GM03348 (cell line): Measurements from ENCODE around the gene CFAP65.

ENCODE experiments used
- DNase-seq: peaks from one replicate; pipeline ENCODE4 v3.0.0; 2012; ENCODE audit warnings: low spot score

The CFAP65 gene

GRCh38 chr2:218975060-218975777 is 66.1 kb downstream of the CFAP65 start:
- DNase-seq = no peak

DNA sequence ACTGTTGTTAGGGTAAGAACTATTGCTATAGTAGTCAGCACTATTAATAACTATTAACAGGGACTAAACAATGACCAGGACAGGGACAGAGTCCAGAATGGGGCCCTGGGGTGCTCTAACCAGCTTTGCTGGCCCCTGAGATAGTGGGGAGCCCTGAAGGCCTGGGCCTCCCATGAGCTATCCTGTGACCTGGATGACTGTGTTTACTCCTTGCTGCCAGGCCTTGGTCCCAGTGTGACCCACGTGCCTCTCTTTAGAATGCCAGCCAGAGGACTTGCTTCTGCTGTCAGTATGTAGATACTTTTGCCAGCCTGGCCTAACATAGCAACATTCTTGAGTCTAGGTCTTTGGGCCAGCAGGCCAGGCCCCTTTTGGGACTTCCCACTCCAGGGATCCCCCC is 70.4 kb downstream of the CFAP65 start:
- DNase-seq = no peak

DNA sequence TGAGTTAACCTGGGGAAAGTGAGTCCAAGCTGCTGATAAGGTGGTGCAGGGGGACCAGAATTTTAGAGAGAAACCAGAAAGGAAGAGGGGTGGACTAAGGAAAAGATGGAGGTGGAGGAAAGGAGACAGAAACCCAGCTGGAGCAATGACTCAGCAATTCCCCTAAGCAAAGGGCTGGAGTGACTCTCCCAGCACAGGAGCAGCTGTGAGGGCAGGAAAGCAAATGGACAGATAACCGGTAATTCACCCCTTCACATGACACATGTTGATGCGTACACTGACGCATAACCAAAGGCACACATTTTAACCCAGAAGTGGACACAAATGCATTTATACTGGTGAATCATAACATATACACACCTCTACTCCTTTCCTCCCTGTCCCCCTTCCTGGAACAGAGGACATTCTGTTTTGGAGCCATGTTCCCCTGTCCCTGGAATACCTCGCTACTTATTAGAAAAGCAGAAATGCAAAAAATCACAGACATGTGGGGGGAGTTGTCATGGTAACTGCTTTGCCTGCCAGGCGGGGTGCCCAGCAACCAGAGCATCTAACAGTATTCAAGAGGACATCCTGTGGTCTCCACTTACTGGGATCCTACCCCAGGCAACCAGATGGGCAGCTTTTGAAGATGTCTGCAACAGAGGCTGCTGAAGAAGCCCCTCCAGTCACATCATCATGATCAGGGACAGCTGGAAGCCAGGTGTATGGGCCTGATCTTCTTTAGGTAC is 77.1 kb downstream of the CFAP65 start:
- no peak for DNase-seq

- DNase-seq = no peak
These were observed 77.7 kb downstream of the CFAP65 start for GRCh38 chr2:218963601-218964000.

GRCh38 chr2:218962859-218963492 is 78.3 kb downstream of the CFAP65 start:
- DNase-seq = peak; percentile 70

DNA sequence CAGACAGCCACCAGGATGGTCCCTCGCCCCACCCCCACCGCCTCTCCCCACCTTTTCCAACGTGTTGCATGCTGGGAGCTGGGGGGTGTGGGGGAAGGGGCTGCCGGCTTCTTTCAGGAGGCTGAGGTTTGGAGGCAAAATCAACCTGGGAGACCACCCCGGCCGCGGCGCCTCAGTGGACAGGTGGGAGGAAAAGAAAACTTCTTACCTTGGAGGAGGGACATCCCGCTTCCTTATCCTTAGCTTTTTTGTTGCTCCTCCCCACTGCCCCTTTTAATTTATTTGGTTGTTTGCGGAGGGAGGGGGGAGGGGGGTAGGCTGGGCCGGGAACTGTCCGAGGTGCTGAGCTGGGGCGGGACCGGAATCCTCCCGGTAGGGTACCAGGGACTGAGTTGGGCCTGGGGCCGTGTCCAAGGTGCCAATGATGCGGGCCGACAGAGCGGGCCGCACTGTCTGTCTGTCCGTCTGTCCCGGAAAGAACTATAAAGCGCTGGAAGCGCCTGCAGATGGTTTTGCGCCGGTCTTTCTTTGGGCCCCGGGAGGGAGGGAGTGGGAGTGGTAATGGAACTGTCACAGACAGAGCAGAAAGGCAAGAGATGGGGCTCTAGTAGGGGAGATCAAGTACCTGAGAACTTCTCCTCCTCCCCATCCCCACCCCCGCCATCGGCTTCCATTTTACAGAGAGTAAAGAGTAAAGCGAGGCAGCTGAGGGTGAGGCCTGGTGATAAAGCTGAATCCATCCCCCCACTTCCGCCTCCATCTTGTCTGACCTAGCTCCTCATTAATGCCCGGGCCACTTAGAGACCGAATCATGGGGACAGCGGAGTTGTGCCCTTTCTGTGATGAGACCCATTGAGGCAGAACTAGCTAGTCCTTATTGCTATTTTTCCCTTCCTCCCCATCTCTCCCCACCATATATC is 79.4 kb downstream of the CFAP65 start:
- DNase-seq = no peak

GRCh38 chr2:218961229-218961628 is 80.1 kb downstream of the CFAP65 start:
- no peak for DNase-seq

DNA sequence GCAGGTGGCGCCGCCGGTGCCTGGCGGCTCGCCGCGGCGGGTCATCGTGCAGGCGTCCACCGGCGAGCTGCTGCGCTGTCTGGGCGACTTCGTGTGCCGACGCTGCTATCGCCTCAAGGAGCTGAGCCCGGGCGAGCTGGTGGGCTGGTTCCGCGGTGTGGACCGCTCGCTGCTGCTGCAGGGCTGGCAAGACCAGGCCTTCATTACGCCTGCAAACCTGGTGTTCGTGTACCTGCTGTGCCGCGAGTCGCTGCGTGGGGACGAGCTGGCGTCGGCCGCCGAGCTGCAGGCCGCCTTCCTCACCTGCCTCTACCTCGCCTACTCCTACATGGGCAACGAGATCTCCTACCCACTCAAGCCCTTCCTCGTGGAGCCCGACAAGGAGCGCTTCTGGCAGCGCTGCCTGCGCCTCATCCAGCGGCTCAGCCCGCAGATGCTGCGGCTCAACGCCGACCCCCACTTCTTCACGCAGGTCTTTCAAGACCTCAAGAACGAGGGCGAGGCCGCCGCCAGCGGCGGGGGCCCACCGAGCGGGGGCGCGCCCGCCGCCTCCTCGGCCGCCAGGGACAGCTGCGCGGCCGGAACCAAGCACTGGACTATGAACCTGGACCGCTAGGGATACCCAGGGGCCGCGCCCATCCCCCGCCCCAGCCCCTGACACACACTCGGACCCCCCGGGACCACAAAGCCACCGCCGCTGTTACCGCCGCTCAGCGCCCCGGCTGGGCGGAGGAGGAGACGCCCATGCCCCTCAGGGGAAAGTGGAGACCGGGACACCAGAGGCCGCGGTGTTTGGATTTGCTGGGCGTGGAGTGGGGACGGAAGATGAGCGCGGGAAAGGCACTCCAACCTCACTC is 80.8 kb downstream of the CFAP65 start:
- DNase-seq = no peak

DNA sequence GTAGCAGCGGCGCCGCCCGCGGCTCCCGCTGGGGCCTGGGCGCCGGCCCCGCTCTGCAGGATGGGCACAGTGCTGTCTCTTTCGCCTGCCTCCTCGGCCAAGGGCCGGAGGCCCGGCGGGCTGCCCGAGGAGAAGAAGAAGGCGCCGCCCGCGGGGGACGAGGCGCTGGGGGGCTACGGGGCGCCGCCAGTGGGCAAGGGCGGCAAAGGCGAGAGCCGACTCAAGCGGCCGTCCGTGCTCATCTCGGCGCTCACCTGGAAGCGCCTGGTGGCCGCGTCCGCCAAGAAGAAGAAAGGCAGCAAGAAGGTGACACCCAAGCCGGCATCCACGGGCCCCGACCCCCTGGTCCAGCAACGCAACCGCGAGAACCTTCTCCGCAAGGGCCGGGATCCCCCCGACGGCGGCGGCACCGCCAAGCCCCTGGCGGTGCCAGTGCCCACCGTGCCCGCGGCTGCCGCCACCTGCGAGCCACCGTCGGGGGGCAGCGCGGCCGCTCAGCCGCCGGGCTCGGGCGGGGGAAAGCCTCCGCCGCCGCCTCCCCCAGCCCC is 81.5 kb downstream of the CFAP65 start:
- DNase-seq = no peak

- DNase-seq = peak; percentile 96
These were observed 82.1 kb downstream of the CFAP65 start, which contains the start of gene CDK5R2 for GRCh38 chr2:218959141-218959731. CDK5R2 (plus strand) TSS chr2:218959666; CDS start chr2:218959821, 155 bp downstream.

DNA sequence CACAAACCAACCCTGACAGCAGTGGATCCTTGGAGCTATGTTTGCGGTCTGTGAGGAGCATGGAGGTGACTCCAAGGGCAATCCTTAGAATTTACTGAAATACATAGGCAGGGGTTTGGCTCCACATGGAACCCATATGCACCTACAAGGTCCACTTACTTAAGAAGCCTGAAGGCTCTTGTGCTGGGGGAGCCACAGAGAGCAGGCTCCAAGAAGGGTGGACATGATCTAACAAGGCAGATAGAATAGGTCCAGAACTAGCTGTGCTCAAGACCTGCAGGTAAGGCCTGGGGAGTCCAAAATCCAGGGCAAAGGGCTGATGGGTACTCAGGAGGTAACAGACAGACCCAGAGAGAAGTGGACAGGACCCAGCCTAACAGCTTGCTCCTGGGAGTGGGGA is 83.0 kb downstream of the CFAP65 start:
- DNase-seq = no peak

DNA sequence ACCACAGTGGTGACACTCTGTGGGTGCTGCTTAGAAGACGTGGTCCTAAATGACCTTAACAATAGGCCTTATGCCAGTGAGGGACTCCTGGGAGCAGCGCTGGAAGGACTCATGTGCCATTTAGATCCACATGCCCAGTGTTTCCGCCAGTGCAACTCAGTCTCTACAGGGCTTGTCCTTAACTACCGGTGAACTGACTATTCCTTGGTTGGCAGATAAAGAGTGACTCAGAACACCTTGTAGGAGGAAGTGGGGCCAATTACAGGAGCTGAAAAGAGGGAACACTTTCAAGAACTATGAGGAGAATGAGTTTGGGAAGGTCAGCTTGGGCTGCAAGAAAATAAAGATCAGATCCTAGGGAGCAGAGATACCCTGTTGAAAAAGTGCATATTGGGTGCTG is 83.6 kb downstream of the CFAP65 start:
- no peak for DNase-seq

DNA sequence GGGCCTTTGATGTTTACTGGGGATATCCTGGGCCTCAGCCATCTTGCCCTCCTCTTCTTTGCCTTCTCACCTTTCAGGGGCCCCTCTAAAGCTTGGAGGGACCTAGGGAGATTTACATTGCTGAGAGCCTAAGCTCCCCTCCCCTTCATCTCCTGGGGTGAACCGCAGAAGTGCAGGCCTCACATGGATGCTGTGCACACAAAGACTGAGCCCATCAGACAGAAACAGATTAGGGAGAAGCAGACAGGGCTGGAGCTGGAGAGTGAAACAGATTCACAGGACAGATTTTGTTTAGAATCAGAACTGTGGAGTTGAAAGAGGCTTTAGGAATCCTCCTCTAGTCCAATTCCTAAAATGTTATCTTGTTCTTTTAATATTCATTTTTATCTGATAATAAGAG is 85.3 kb downstream of the CFAP65 start:
- DNase-seq = no peak

DNA sequence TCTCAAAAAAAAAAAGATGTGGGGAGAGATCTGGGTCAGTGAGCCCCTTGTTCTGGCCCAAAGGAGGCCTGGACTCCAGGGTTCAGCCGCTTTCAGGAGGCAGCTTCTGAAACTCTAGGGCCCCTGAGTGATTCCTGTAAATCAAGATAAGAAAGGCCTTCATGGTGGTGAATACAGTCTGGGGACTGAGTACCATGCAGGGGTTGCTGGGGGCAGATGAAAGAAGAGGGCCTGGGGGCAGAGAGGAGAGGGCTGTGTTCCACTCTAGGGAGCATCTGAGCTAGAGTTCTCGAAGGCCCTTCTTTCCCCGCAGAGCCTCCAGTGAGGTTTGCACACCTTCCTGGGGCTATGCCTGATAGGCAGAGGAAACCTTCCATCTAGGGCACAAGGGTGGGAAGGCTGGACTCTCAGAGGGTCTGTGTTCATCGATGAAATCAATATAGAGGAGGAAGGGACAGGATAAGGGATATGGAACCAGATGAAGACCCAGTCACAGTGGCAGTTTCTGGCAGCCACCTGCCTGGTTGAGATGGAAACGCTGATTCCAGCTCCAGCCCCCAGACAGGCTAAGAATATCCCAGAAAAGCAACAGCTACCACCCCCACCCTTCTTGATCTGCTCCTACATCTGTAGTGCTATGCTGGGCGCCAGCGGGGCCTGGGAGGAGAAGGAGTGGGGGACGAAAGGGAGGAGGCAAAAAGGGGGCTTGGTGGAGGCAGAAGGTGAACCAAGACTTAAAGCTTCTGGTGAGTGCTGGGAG is 86.6 kb downstream of the CFAP65 start:
- DNase-seq = no peak

GRCh38 chr2:218953366-218953954 is 87.9 kb downstream of the CFAP65 start:
- no peak for DNase-seq
